D721Med (cell line): ENCODE measurements around the gene PDGFB.

Experiments
- DNase-seq: peaks from one replicate; pipeline ENCODE4 v3.0.0; 2011; ENCODE audit warnings: low spot score; ENCODE audit not compliant: insufficient read length
- FAIRE-seq: peaks from 2 replicates; lab custom pipeline; 2011; peaks lifted over from hg19 to GRCh38; lab: Jason Lieb, UNC
- CTCF ChIP-seq: IDR thresholded peaks from 2 replicates; pipeline ENCODE4 v1.5.1; 2012; ENCODE audit warnings: mild to moderate bottlenecking, control low read depth; ENCODE audit not compliant: insufficient read depth; ENCODE audit errors: missing control alignments

PDGFB gene

GRCh38 chr22:39269095-39269790 lies 24.5 kb upstream of the PDGFB start:
- no peak for FAIRE-seq
- no peak for TF ChIP-seq CTCF

GRCh38 chr22:39268645-39269044 lies 23.9 kb upstream of the PDGFB start:
- no peak for TF ChIP-seq CTCF
- DNase-seq (no peak), FAIRE-seq (no peak)

More at GRCh38 chr22:39269095-39269790, 24.5 kb upstream of the PDGFB start:
- no peak for DNase-seq

- no peak for DNase-seq
- no peak for FAIRE-seq
- no peak for TF ChIP-seq CTCF
Measured at GRCh38 chr22:39267974-39268373, 23.2 kb upstream of the PDGFB start.

GRCh38 chr22:39266398-39267030 lies 21.7 kb upstream of the PDGFB start:
- FAIRE-seq (no peak), DNase-seq (no peak)
- TF ChIP-seq CTCF: no peak

GRCh38 chr22:39265143-39265886 lies 20.5 kb upstream of the PDGFB start:
- FAIRE-seq: no peak
- no peak for TF ChIP-seq CTCF
- no peak for DNase-seq

- no peak for TF ChIP-seq CTCF
- FAIRE-seq: no peak
- no peak for DNase-seq
Measured at GRCh38 chr22:39264349-39265038, 19.7 kb upstream of the PDGFB start.
